ENCODE measurements around the gene CKM. TPM values are rescaled to one million over a fixed set of nuclear protein-coding genes. Genes with fewer than 3 reads are reported as not detected.
"Not testable (repeated sequence)": the region's sequence is repeated elsewhere in the genome, so short reads cannot be mapped to it uniquely, and the experiment has no call there.

CKM gene
- polyA plus RNA-seq, 2 of the 4 experiments (the other 2 are of a cell fraction): not detected

- no peak for TF ChIP-seq EP300 (IDR thresholded peaks at IDR 0.05)
- no peak for TF ChIP-seq FOSL2 (IDR thresholded peaks at IDR 0.05)
- TF ChIP-seq FOSL2 (CRISPR knock-in tag; IDR thresholded peaks at IDR 0.05): no peak
- TF ChIP-seq FOSB (CRISPR knock-in tag; IDR thresholded peaks at IDR 0.05): no peak
Measured at GRCh38 chr19:45271735-45272108, 51.0 kb downstream of the CKM start (continued).

GRCh38 chr19:45271098-45271734, 51.5 kb downstream of the CKM start:
- TF ChIP-seq HES2 (IDR thresholded peaks at IDR 0.05) (no peak), E2F6 (IDR thresholded peaks at IDR 0.05; ENCODE audit: borderline replicate concordance, low read depth) (no peak), TP53 (CRISPR knock-in tag; IDR thresholded peaks at IDR 0.05) (no peak), MAX (IDR thresholded peaks at IDR 0.05) (no peak), HOXB5 (CRISPR knock-in tag; IDR thresholded peaks at IDR 0.05) (no peak), NR3C1 (IDR thresholded peaks at IDR 0.05) (no peak), FOXS1 (CRISPR knock-in tag; IDR thresholded peaks at IDR 0.05) (no peak), ZNF302 (CRISPR knock-in tag; IDR thresholded peaks at IDR 0.05) (no peak), REST (IDR thresholded peaks at IDR 0.05) (no peak), ELK1 (IDR thresholded peaks at IDR 0.05; ENCODE audit: low read depth, low read length) (no peak), RCOR1 (IDR thresholded peaks at IDR 0.05; ENCODE audit: low read depth, low read length) (no peak), BCL3 (IDR thresholded peaks at IDR 0.05) (no peak), CHD2 (IDR thresholded peaks at IDR 0.05; ENCODE audit: low read length, partially characterized antibody) (no peak), KDM1A (IDR thresholded peaks at IDR 0.05; ENCODE audit: low read depth) (no peak), MAZ (IDR thresholded peaks at IDR 0.05; ENCODE audit: borderline replicate concordance, low read depth, low read length) (no peak), CTCF (IDR thresholded peaks at IDR 0.05) (no peak), EHMT2 (IDR thresholded peaks at IDR 0.05; ENCODE audit: low read depth) (no peak), CHD4 (IDR thresholded peaks at IDR 0.05; ENCODE audit: borderline replicate concordance) (no peak)
- CTCF ChIA-PET: interaction anchor here (1.1 kb wide), 1 partner anchor 14 kb away, joined by 3 read pairs; no protein-coding TSS in a partner anchor

GRCh38 chr19:45269939-45270338, 52.7 kb downstream of the CKM start:
- H3K27ac ChIP-seq; ATAC-seq; H3K4me2 ChIP-seq; H3K9me3 ChIP-seq; POLR2A ChIA-PET; H3K4me3 ChIP-seq; H3K4me1 ChIP-seq; DNase-seq (ENCODE audit: low read depth in 1 of 2, low spot score in 1 of 2); FAIRE-seq: not testable (repeated sequence)
- 89% methylated on average over 13 of the region's 13 CpGs for WGBS (ENCODE audit: missing lambda C conversion rate)
- CTCF ChIA-PET: interaction anchor here (0.6 to 1.6 kb wide), 4 partner anchors 13 to 70 kb away, joined by 3 read pairs; no protein-coding TSS in a partner anchor

More at GRCh38 chr19:45271098-45271734, 51.5 kb downstream of the CKM start:
- Histone ChIP-seq H3K4me2 (no peak overlapping the region), H3K4me1 (no peaks in the 10 kb centered on the region), H3K27ac (no peak overlapping the region), H3K9me3 (no peaks in the 10 kb centered on the region), H3K4me3 (no peak overlapping the region)
- ATAC-seq: no peak
- no peak for FAIRE-seq
- POLR2A ChIA-PET: no interaction called here
- DNase-seq (ENCODE audit: low read depth in 1 of 2, low spot score in 1 of 2): no peak
- 91% methylated on average over 5 of the region's 21 CpGs for WGBS (ENCODE audit: missing lambda C conversion rate)
